IMR-90 (cell line): Measurements from ENCODE around the gene UBE3A. TPM values are rescaled to one million over a fixed set of nuclear protein-coding genes. Genes with fewer than 3 reads are reported as not detected.

ENCODE experiments used
- ATAC-seq: fragments of 200-7000 bp; cut with Tn5 transposase; 2 replicates; pipeline ENCODE4 v1.9.1; 2020; ENCODE audit warnings: low read depth, mild to moderate bottlenecking, moderate library complexity
- BruUV-seq: library from RNA; stranded (reverse); fragments of 400-500 nt; replicated peaks from 2 replicates; lab custom pipeline; 2021; lab: Mats Ljungman, UMichigan
- CTCF ChIA-PET: fragments of 300-600 bp; formaldehyde crosslinking; extraction: SDS; loops from one replicate; lab custom pipeline; 2021; ENCODE audit warnings: antibody characterized with exemption; lab: Yijun Ruan, JAX
- POLR2A ChIA-PET: fragments of 300-600 bp; sonication (Branson Sonifier 250); formaldehyde crosslinking; loops from one replicate; lab custom pipeline; 2022; ENCODE audit warnings: antibody characterized with exemption; ENCODE audit not compliant: unreplicated experiment; lab: Charles Lee
- DNase-seq: peaks from one replicate; pipeline ENCODE4 v3.0.0; 2013
- H2AFZ ChIP-seq: replicated peaks from 2 replicates; pipeline ENCODE3; 2013; ENCODE audit warnings: low read length, mild to moderate bottlenecking; ENCODE audit not compliant: poor library complexity
- H2AK5ac ChIP-seq: 2 replicates; pipeline ENCODE4 v1.6.1; 2013; ENCODE audit warnings: low read depth, low read length, inconsistent platforms
- H2AK9ac ChIP-seq: replicated peaks from 2 replicates; pipeline ENCODE3; 2013; ENCODE audit warnings: mild to moderate bottlenecking, low read depth, low read length, moderate library complexity; ENCODE audit not compliant: poor library complexity
- H2BK120ac ChIP-seq: 2 replicates; pipeline ENCODE4 v1.6.1; 2013; ENCODE audit warnings: low read depth, low read length, inconsistent platforms
- H2BK15ac ChIP-seq: 3 replicates; pipeline ENCODE4 v1.6.1; 2013; ENCODE audit warnings: low read depth, low read length, inconsistent platforms
- H2BK20ac ChIP-seq: 2 replicates; pipeline ENCODE4 v1.6.1; 2013; ENCODE audit warnings: low read depth, mild to moderate bottlenecking, inconsistent platforms, low read length, moderate library complexity
- H2BK5ac ChIP-seq: 2 replicates; pipeline ENCODE4 v1.6.1; 2013; ENCODE audit warnings: mild to moderate bottlenecking, low read depth, low read length, inconsistent platforms; ENCODE audit not compliant: poor library complexity, severe bottlenecking
- H3K14ac ChIP-seq: replicated peaks from 2 replicates; pipeline ENCODE4 v1.6.1; 2013; ENCODE audit warnings: low read depth, low read length, inconsistent platforms
- H3K18ac ChIP-seq: 2 replicates; pipeline ENCODE4 v1.6.1; 2013; ENCODE audit warnings: low read depth, low read length, control low read depth
- H3K23ac ChIP-seq: 2 replicates; pipeline ENCODE4 v1.6.1; 2013; ENCODE audit warnings: low read depth, low read length, inconsistent platforms
- H3K27ac ChIP-seq: 2 replicates; pipeline ENCODE4 v1.5.1; 2013; ENCODE audit warnings: mild to moderate bottlenecking, control low read depth, low read length; ENCODE audit not compliant: insufficient read depth
- H3K27me3 ChIP-seq: 2 replicates; pipeline ENCODE4 v1.6.1; 2013; ENCODE audit warnings: low read length; ENCODE audit not compliant: control insufficient read depth, insufficient read depth
- H3K36me3 ChIP-seq: 2 replicates; pipeline ENCODE4 v1.6.1; 2013; ENCODE audit warnings: low read length, mixed read lengths; ENCODE audit not compliant: control insufficient read depth, insufficient read depth
- H3K4ac ChIP-seq: 2 replicates; pipeline ENCODE4 v1.6.1; 2013; ENCODE audit warnings: low read depth, low read length, inconsistent platforms
- H3K4me1 ChIP-seq: 2 replicates; pipeline ENCODE4 v1.6.1; 2013; ENCODE audit warnings: low read length, mixed read lengths; ENCODE audit not compliant: control insufficient read depth, insufficient read depth
- H3K4me2 ChIP-seq: 2 replicates; pipeline ENCODE4 v1.6.1; 2013; ENCODE audit warnings: low read depth, mild to moderate bottlenecking, control low read depth, low read length, moderate library complexity
- H3K4me3 ChIP-seq: 2 replicates; pipeline ENCODE4 v1.5.1; 2013; ENCODE audit warnings: low read depth, mild to moderate bottlenecking, control low read depth, low read length, moderate library complexity; ENCODE audit not compliant: insufficient read depth
- H3K56ac ChIP-seq: 2 replicates; pipeline ENCODE4 v1.6.1; 2013; ENCODE audit warnings: low read length, inconsistent platforms; ENCODE audit not compliant: insufficient read depth; ENCODE audit errors: extremely low read depth
- H3K79me1 ChIP-seq, 2 experiments: 2 replicates each; pipeline ENCODE4 v1.6.1; 2013; ENCODE audit warnings: low read length in 2 of 2, inconsistent platforms in 1 of 2, low read depth in 1 of 2
- H3K9ac ChIP-seq: 2 replicates; pipeline ENCODE4 v1.6.1; 2013; ENCODE audit warnings: low read depth, low read length, control low read depth
- H3K9me1 ChIP-seq: 2 replicates; pipeline ENCODE4 v1.6.1; 2013; ENCODE audit warnings: low read length, inconsistent platforms; ENCODE audit not compliant: insufficient read depth
- H3K9me3 ChIP-seq: 2 replicates; pipeline ENCODE4 v1.6.1; 2013; ENCODE audit warnings: low read length; ENCODE audit not compliant: control insufficient read depth, insufficient read depth
- H4K20me1 ChIP-seq: 2 replicates; pipeline ENCODE4 v1.6.1; 2013; ENCODE audit warnings: low read length, inconsistent platforms; ENCODE audit not compliant: insufficient read depth
- H4K5ac ChIP-seq: 2 replicates; pipeline ENCODE4 v1.6.1; 2013; ENCODE audit warnings: mild to moderate bottlenecking, low read depth, low read length, control low read depth
- H4K8ac ChIP-seq, 2 experiments: 2 replicates each; pipeline ENCODE4 v1.6.1; 2013; ENCODE audit warnings: low read depth in 2 of 2, low read length in 2 of 2, control low read depth in 1 of 2, inconsistent platforms in 1 of 2
- H4K91ac ChIP-seq: 2 replicates; pipeline ENCODE4 v1.6.1; 2013; ENCODE audit warnings: low read depth, low read length, inconsistent platforms; ENCODE audit not compliant: insufficient read depth
- BHLHE40 ChIP-seq: fragments of 150-350 bp; IDR thresholded peaks from 2 replicates; pipeline ENCODE4 v1.6.1; 2016; ENCODE audit warnings: mild to moderate bottlenecking, low read depth, low read length
- CHD1 ChIP-seq: IDR thresholded peaks from 2 replicates; pipeline ENCODE4 v1.6.1; 2012; ENCODE audit warnings: low read depth, low read length, improper control_type of control experiment
- CTCF ChIP-seq: conservative IDR thresholded peaks from 2 replicates; pipeline ENCODE4 v1.5.1; 2012; ENCODE audit warnings: mild to moderate bottlenecking, low read depth, low read length, improper control_type of control experiment
- FOS ChIP-seq: fragments of 150-350 bp; IDR thresholded peaks from 2 replicates; pipeline ENCODE4 v1.6.1; 2016; ENCODE audit warnings: low read depth, low read length
- MAFK ChIP-seq: IDR thresholded peaks from 2 replicates; pipeline ENCODE4 v1.6.1; 2012; ENCODE audit warnings: low read depth, low read length, improper control_type of control experiment
- MAZ ChIP-seq: IDR thresholded peaks from 2 replicates; pipeline ENCODE4 v1.6.1; 2012; ENCODE audit warnings: low read depth, mild to moderate bottlenecking, low read length, improper control_type of control experiment, moderate library complexity, borderline replicate concordance
- MXI1 ChIP-seq: IDR thresholded peaks from 2 replicates; pipeline ENCODE4 v1.6.1; 2012; ENCODE audit warnings: low read depth, mild to moderate bottlenecking, low read length, moderate library complexity, borderline replicate concordance
- POLR2A ChIP-seq: IDR thresholded peaks from 2 replicates; pipeline ENCODE4 v1.6.1; 2012; ENCODE audit warnings: mild to moderate bottlenecking, low read depth, low read length
- RAD21 ChIP-seq: IDR thresholded peaks from 2 replicates; pipeline ENCODE4 v1.6.1; 2012; ENCODE audit warnings: low read length, improper control_type of control experiment
- RCOR1 ChIP-seq: IDR thresholded peaks from 2 replicates; pipeline ENCODE4 v1.6.1; 2012; ENCODE audit warnings: mild to moderate bottlenecking, low read length, improper control_type of control experiment; ENCODE audit not compliant: insufficient replicate concordance
- RFX5 ChIP-seq: IDR thresholded peaks from 2 replicates; pipeline ENCODE4 v1.8.0; 2012; ENCODE audit warnings: low read depth, mild to moderate bottlenecking, low read length, moderate library complexity
- SMC3 ChIP-seq: fragments of 150-350 bp; IDR thresholded peaks from 2 replicates; pipeline ENCODE4 v1.6.1; 2016; ENCODE audit warnings: low read depth, mild to moderate bottlenecking, antibody characterized with exemption, low read length, moderate library complexity
- USF2 ChIP-seq: fragments of 150-350 bp; IDR thresholded peaks from 2 replicates; pipeline ENCODE4 v1.6.1; 2017; ENCODE audit warnings: mild to moderate bottlenecking, antibody characterized with exemption, low read length, low read depth
- WGBS, 2 experiments: methylation state at CpG; one replicate each; pipeline versions ENCODE4 v1.1.5 to v1.1.7; 2013; ENCODE audit warnings: missing lambda C conversion rate in 2 of 2; ENCODE audit not compliant: insufficient read length in 1 of 2; ENCODE audit errors: extremely low coverage in 2 of 2; 5-methylcytosine and 5-hydroxymethylcytosine counted together
- dilution Hi-C: fragments of 300-500 bp; cut with HindIII; formaldehyde crosslinking; loops from one replicate; pipeline ENCODE4 v1.14.3; 2018; ENCODE audit warnings: low sequenced_read_pairs; ENCODE audit not compliant: unreplicated experiment
- in situ Hi-C: fragments of 300-500 bp; cut with MboI; formaldehyde crosslinking; loops from 3 replicates; pipeline ENCODE4 v1.14.3; 2019; ENCODE audit warnings: low sequenced_read_pairs, inconsistent platforms, mixed read lengths
- intact Hi-C: fragments of 100-400 bp; cut with micrococcal nuclease; formaldehyde crosslinking; loops from 2 replicates; pipeline ENCODE4 v1.10.0; 2022
- polyA plus RNA-seq, 3 experiments: library from polyadenylated mRNA; depleted of rRNA; stranded (reverse); fragments of >200 nt; gene quantifications; 2 replicates each; pipeline ENCODE4 v1.2.3, GENCODE V29; 2012; ENCODE audit warnings: low replicate concordance in 1 of 3
- total RNA-seq: library from RNA; depleted of rRNA; stranded (reverse); fragments of >200 nt; gene quantifications from 2 replicates; pipeline ENCODE4 v1.2.3, GENCODE V29; 2012
- TF ChIP-seq, protein P1 (sequence below): fragments of 150-350 bp; IDR thresholded peaks from 2 replicates; pipeline ENCODE4 v1.6.1; 2016; ENCODE audit warnings: low read depth, mild to moderate bottlenecking, low read length, moderate library complexity, borderline replicate concordance

Gene UBE3A
- total and polyA plus RNA-seq, 2 of the 4 experiments (the other 2 are of a cell fraction): 19.3 to 53.2 TPM

DNA sequence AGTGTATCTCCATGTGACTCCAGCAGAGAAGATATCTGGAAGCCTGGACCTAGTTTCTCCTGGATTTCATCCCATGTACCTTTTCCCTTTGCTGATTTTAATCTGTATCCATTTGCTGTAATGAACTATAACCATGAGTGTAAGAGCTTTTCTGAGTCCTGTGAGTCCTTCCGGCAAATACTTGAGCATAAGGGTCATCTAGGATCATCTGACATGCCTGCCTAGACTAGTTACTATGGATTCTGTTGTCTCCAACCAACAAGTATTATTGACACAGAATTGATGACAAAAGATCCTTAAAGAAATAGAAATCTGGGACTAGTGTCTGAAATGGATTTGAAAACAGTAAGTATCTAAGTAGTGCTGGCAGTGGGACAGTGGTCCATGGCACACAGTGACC is 11.3 kb upstream of the UBE3A start:
- dilution Hi-C loops (no loop called here), in situ Hi-C loops (no loop called here), intact Hi-C loops (no loop called here)
- H3K23ac ChIP-seq: no peak overlapping the region
- no peaks in the 10 kb centered on the region for H3K4me1 ChIP-seq
- H4K5ac ChIP-seq: no peak overlapping the region
- no peak overlapping the region for H3K14ac ChIP-seq
- H3K4ac ChIP-seq: no peak overlapping the region
- no peak for ATAC-seq
- H2AFZ ChIP-seq: no peak overlapping the region
- H4K91ac ChIP-seq: no peak overlapping the region
- no peak overlapping the region for H3K18ac ChIP-seq
- ChIA-PET CTCF (no interaction called here), POLR2A (no interaction called here)
- no peak overlapping the region for H2AK9ac ChIP-seq
- no peak overlapping the region for H2BK15ac ChIP-seq
- DNase-seq: no peak
- no peak overlapping the region for H3K4me2 ChIP-seq
- H3K27me3 ChIP-seq: no peaks in the 10 kb centered on the region
- H2BK5ac ChIP-seq: no peak overlapping the region
- no peak overlapping the region for H3K27ac ChIP-seq
- H3K9ac ChIP-seq: no peak overlapping the region
- H3K56ac ChIP-seq: no peak overlapping the region
- no peak overlapping the region for H4K8ac ChIP-seq
- no peak overlapping the region for H2AK5ac ChIP-seq
- no peak overlapping the region for H3K4me3 ChIP-seq
- WGBS, 2 experiments: no CpG with 5 or more reads among the region's 1 CpG
- H3K79me1 ChIP-seq: no peaks in the 10 kb centered on the region
- no TSS peak for BruUV-seq
- H4K20me1 ChIP-seq: no peaks in the 10 kb centered on the region
- H3K9me3 ChIP-seq: peaks cover 5% of the 10 kb centered on the region; the same call in 1 of the 2 replicates
- H3K36me3 ChIP-seq: no peaks in the 10 kb centered on the region
- no peaks in the 10 kb centered on the region for H3K9me1 ChIP-seq
- TF ChIP-seq RCOR1: no peak
- TF ChIP-seq CHD1: no peak
- no peak for TF ChIP-seq MXI1
- no peak for TF ChIP-seq BHLHE40
- no peak for TF ChIP-seq RFX5
- TF ChIP-seq SMC3: no peak
- no peak for TF ChIP-seq FOS
- no peak for TF ChIP-seq POLR2A
- TF ChIP-seq MAZ: no peak
- TF ChIP-seq RAD21: no peak
- no peak for TF ChIP-seq CTCF
- TF ChIP-seq, protein P1, sequence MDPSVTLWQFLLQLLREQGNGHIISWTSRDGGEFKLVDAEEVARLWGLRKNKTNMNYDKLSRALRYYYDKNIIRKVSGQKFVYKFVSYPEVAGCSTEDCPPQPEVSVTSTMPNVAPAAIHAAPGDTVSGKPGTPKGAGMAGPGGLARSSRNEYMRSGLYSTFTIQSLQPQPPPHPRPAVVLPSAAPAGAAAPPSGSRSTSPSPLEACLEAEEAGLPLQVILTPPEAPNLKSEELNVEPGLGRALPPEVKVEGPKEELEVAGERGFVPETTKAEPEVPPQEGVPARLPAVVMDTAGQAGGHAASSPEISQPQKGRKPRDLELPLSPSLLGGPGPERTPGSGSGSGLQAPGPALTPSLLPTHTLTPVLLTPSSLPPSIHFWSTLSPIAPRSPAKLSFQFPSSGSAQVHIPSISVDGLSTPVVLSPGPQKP: no peak
- TF ChIP-seq MAFK: no peak
- no peak for TF ChIP-seq USF2
- no peak overlapping the region for H2BK20ac ChIP-seq
- H2BK120ac ChIP-seq: no peak overlapping the region
